ENCODE results near the gene TMEM92.
"Not testable (repeated sequence)": the region's sequence is repeated elsewhere in the genome, so short reads cannot be mapped to it uniquely, and the experiment has no call there.

TMEM92 gene

DNA sequence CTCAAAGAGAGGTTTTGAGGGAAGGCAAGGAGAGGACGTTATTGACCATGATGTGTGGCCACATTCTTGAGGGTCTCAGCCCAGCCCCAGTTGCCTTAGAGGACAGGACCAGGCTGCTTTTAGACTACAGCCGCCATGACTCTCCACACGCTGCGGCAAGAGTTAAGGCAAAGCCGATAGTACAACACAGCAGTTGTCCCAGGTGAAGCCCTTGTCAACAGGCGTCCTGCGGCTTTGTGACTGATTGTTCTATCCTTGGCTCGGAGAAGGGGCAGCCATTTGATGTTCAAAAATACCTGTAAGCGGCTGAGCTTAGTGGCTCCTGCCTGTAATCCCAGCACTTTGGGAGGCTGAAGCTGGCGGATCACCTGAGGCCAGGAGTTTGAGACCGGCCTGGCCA lies 28.8 kb downstream of the TMEM92 start:
- DNase-seq: no peak

GRCh38 chr17:50303596-50303995 lies 29.3 kb downstream of the TMEM92 start:
- DNase-seq: no peak

DNA sequence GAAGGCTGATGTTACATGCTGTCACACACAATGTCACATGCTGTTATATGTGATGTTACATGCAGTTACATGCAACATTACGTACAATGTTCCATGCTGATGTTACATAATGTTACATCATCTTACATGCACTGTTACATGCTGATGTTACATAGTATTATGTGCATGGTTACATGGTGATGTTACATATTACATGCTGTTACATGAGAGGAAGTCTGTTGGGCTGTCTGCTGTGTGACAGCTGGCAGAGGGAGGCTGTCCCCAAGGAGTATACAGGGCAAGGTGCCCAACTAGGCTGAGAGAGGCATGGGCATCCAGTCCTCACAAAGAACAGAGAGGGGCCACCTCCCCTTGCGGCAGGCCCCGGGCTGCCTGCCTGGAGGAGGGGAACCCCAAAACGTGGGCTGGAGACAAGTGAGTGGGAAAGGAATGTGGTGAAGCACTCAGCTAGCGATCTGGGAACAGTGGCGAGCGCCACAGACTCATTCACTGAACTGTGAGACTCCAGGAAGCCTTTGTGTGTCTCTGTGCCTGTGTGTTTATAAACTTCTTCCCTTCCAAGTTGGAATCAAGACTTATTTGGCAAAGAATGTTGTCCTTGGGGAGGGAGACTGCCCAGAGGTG lies 30.6 kb downstream of the TMEM92 start:
- DNase-seq: no peak

DNA sequence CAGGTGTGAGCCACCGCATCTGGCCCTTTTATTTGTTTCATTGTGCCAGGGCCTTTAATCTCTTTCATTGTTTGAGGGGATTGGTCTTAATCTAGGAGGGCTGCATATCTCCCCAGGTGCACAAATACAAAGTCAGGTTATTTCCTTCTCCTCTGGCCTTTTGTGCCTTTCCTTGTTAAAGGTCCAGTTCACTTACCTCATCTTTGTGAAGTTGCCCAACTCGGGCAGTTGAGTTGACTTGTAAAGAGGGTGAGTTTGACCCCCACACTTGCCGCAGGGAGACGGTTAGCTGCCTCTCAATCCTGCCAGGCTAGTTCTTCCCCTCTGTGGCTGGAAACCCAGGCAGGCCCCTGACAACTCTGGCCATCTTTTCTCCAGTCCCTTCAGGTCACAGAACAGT lies 33.4 kb downstream of the TMEM92 start:
- DNase-seq: no peak

- DNase-seq: no peak
These were observed 34.4 kb downstream of the TMEM92 start for GRCh38 chr17:50308666-50309065.

GRCh38 chr17:50310455-50311111 lies 36.3 kb downstream of the TMEM92 start:
- no peak for DNase-seq

- DNase-seq: no peak
These were observed 36.8 kb downstream of the TMEM92 start for GRCh38 chr17:50311112-50311460.

DNA sequence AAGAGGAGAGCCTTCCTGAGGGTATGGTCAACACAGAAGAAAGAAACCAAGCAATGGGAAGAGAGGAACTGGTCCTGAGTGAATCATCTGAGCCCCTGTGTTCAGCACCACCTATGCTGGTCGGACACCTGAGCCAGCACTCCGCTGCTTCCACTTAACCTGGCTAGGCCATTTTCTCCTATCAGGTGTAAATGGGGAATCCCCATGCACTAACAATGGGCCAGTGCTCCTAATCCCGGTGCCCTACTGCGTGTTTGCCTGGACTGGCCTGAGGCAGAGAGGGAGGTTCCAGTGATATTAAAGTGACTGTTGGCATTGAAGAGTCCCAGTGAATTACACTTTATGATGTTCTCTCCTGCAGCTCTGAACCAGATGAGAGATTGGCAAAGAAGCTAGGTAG lies 37.2 kb downstream of the TMEM92 start:
- no peak for DNase-seq

GRCh38 chr17:50312308-50312707 lies 38.0 kb downstream of the TMEM92 start:
- no peak for DNase-seq

DNA sequence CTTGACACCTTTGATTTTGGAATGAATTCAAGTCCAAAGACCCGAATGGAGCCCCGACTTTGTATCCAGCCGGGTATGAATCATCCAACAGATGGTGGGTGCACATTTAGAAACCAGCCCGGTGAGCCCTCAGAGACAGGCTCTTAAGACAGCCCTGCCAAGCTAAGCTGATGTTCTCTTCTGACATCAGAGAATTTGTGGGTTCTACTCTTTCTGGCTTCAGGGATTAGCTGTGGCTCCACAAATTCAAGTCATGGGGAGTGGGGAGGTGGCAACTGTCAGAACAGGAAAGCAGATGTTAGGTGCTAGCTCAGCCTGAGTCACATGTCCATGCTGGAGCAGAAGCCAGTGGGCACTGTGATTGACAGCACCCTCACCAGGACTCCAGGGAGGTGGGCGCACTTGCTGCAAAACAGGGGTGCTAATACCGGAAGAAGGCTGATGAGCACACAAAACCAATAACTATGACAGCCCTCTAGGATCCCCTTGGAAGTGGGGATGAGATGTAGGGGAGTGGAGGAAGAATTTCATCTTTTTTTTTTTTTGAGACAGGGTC lies 40.3 kb downstream of the TMEM92 start:
- no peak for DNase-seq

- DNase-seq: no peak
These were observed 41.8 kb downstream of the TMEM92 start for GRCh38 chr17:50316016-50316587.

DNA sequence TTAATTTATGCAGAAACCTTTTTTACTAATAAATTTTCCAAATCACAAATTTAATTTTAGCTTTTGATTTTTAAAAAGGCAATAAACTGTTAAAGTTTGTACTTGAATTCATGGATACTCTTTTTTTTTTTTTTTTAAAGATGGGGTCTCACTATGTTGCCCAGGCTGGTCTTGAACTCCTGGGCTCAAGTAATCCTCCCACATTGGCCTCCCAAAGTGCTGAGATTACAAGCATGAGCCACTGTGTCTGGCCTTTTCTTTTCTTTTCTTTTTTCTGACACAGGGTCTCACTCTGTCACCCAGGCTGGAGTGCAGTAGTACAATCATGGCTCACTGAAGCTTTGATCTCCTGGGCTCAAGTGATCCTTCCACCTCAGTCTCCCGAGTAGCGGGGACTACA lies 42.4 kb downstream of the TMEM92 start:
- not testable (repeated sequence) for DNase-seq

- DNase-seq: no peak
These were observed 42.9 kb downstream of the TMEM92 start for GRCh38 chr17:50317121-50317520.

- DNase-seq: no peak
These were observed 44.4 kb downstream of the TMEM92 start for GRCh38 chr17:50318501-50319285.

- no peak for DNase-seq
These were observed 45.2 kb downstream of the TMEM92 start for GRCh38 chr17:50319306-50320004.

DNA sequence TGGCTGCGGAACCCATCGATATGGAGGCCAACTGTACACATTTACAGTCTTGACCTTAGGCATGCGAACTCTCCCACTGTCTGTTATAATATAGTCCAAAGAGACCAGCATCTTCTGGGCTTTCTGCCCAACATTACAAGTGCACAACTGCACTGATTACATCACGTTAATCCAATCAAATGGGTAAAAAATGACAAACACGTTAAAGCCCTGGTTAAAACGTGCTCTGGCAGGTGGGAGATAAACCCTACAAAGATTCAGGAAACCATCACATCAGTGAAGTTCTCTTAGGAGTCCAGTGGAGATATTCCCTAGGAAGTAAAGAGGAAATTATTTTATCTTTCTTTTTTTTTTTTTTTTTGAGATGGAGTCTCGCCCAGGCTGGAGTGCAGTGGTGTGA lies 48.0 kb downstream of the TMEM92 start:
- DNase-seq: no peak

- DNase-seq: no peak
These were observed 48.8 kb downstream of the TMEM92 start for GRCh38 chr17:50323060-50323459.

GRCh38 chr17:50325906-50326305 lies 51.6 kb downstream of the TMEM92 start:
- no peak for DNase-seq

- DNase-seq: no peak
These were observed 52.6 kb downstream of the TMEM92 start for GRCh38 chr17:50326831-50327364.

DNA sequence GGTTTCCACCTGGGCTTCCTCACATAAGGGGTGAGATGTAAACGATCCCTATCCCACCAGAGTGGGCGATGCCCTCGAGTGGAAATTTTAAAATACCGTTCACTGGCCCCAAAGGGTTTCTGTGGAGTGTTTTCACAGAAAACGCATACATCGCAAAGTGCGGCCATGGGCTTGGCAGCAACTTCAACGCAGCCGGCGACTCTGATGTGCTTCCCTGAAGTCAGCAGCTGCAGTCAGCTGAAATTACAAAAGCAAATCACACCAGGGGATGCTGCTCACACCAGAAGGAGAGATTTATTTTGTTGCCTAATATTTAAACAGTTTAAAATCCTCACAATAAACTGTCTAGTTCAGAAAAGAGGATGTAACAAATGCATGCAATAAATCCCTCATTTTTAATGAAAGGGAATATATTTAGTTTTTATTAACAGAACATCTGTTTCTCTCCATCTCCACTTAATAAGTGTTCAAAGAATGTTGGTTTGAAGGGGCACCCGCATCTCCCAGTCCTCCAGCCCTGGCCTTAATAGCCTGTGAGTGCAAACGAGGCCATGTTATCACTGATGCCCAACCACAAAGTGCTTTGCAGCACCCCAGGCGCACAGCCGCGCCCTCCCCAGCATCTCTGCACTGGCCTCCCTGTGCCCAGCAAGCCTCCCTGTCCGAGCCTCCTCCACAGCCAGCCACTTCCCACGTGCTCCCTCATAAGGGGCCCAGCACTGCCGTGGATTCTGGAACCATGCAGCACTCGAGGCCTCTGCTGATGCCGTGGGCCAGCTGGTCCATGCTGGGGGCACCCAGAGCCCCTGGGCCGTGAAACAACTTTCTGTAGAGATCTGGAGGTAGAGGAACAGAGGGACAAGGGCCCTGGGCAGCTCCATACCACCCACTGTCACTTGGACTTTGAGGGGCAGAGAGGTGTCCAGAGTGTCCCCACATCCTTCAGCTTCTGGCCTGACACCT lies 54.4 kb downstream of the TMEM92 start:
- no peak for DNase-seq

DNA sequence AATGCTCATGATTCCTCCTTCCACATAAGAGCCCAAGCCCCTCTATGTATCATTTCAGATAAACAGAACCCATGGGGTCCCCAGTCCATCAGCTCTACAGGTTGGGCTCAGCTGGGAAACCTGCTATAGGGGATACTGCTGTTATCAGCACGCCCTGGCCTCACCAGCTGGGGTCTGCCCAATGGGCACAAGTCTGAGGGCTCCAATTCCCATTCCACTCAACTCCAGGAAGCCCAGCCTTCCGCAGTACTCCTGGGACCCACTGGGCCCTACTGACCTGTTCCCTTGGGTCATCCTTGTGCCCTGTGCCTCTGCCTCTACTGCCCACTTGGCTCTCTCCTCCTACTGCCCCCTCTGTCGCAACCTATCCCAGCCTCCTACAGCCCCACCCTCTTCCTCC lies 55.5 kb downstream of the TMEM92 start:
- no peak for DNase-seq

Data from cortex of kidney (tissue), 1 donor.